Osteoblast (primary cell): ENCODE results near the gene PCDH15. TPM values are rescaled to one million over a fixed set of nuclear protein-coding genes. Genes with fewer than 3 reads are reported as not detected.

Experiments used
- DNase-seq: peaks from one replicate; pipeline ENCODE4 v3.0.0; 2011; ENCODE audit warnings: low spot score, mixed read lengths; ENCODE audit not compliant: insufficient read length; ENCODE audit errors: missing footprints
- H2AFZ ChIP-seq: 2 replicates; pipeline ENCODE4 v1.6.0; 2011; ENCODE audit warnings: mild to moderate bottlenecking, low read length
- H3K27ac ChIP-seq: 2 replicates; pipeline ENCODE4 v1.5.1; 2011; ENCODE audit warnings: mild to moderate bottlenecking, low read depth, low read length, moderate library complexity
- H3K27me3 ChIP-seq: 2 replicates; pipeline ENCODE4 v1.6.0; 2012; ENCODE audit warnings: mild to moderate bottlenecking, control low read depth, inconsistent platforms, low read length, moderate library complexity; ENCODE audit not compliant: insufficient read depth
- H3K36me3 ChIP-seq: 2 replicates; pipeline ENCODE4 v1.5.1; 2011; ENCODE audit warnings: mild to moderate bottlenecking, low read length, control low read depth, moderate library complexity; ENCODE audit not compliant: insufficient read depth
- H3K4me1 ChIP-seq: 2 replicates; pipeline ENCODE4 v1.5.1; 2011; ENCODE audit warnings: mild to moderate bottlenecking, low read length, control low read depth, moderate library complexity; ENCODE audit not compliant: insufficient read depth
- H3K4me2 ChIP-seq: 2 replicates; pipeline ENCODE4 v1.6.0; 2011; ENCODE audit warnings: mild to moderate bottlenecking, low read length; ENCODE audit not compliant: insufficient read depth
- H3K4me3 ChIP-seq: fragments of 200-600 bp; sonication (generic); 3 replicates; pipeline ENCODE4 v1.5.1; 2012; ENCODE audit warnings: mild to moderate bottlenecking, low read length, inconsistent platforms; ENCODE audit not compliant: insufficient read depth
- H3K79me2 ChIP-seq: 2 replicates; pipeline ENCODE4 v1.6.0; 2012; ENCODE audit warnings: mild to moderate bottlenecking, low read length, control low read depth, inconsistent platforms; ENCODE audit not compliant: insufficient read depth
- H3K9me3 ChIP-seq: 2 replicates; pipeline ENCODE4 v1.5.1; 2011; ENCODE audit warnings: low read depth, low read length, control low read depth
- H4K20me1 ChIP-seq: 2 replicates; pipeline ENCODE4 v1.6.0; 2012; ENCODE audit warnings: mild to moderate bottlenecking, low read length, control low read depth; ENCODE audit not compliant: insufficient read depth
- total RNA-seq: library from RNA; depleted of rRNA; stranded (reverse); fragments of >200 nt; gene quantifications from 2 replicates; pipeline ENCODE4 v1.2.3, GENCODE V29; 2012
- TF ChIP-seq, protein P1 (sequence below): IDR thresholded peaks from 2 replicates; pipeline ENCODE4 v1.5.1; 2011; ENCODE audit warnings: mild to moderate bottlenecking, low read depth, low read length, moderate library complexity; ENCODE audit errors: extremely low read depth

Gene PCDH15
- total RNA-seq, 1 donor = not detected

DNA sequence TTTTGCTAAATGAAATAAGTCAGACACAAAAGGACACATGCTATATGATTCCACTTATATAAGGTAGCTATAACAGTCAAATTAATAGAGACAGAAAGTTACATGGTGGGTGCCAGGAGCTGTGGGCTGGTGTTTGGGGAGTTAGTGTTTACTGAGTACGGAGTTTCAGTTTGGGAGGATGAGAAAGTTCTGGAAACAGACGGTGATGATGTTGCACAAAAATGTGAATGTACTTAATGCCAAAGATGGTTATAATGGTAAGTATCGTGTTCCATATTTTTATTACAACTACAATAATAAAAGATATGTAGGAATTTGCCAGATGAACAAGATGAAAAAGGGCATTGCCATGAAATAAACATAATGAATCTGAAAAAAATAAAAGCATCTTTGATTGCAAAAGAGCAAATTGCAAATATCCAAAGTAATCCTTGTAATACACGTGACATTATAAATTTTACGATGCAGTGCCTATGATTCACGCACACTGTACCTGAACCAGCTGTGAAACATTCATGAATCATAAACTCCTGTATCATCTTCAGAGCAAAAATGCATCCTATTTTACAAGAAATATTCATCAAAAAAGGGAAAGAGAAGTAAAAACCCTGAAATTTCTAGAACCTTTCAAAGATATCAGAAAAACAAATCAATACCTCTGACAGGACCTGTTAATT, 676.7 kb downstream of the PCDH15 start:
- H3K4me3 ChIP-seq = no peak overlapping the region
- no peaks in the 10 kb centered on the region for H3K79me2 ChIP-seq
- no peaks in the 10 kb centered on the region for H3K36me3 ChIP-seq
- no peaks in the 10 kb centered on the region for H3K27me3 ChIP-seq
- no peaks in the 10 kb centered on the region for H3K4me1 ChIP-seq
- no peaks in the 10 kb centered on the region for H4K20me1 ChIP-seq
- no peak overlapping the region for H2AFZ ChIP-seq
- no peak overlapping the region for H3K4me2 ChIP-seq
- DNase-seq = no peak
- H3K9me3 ChIP-seq = peaks cover 2% of the 10 kb centered on the region
- TF ChIP-seq, protein P1, sequence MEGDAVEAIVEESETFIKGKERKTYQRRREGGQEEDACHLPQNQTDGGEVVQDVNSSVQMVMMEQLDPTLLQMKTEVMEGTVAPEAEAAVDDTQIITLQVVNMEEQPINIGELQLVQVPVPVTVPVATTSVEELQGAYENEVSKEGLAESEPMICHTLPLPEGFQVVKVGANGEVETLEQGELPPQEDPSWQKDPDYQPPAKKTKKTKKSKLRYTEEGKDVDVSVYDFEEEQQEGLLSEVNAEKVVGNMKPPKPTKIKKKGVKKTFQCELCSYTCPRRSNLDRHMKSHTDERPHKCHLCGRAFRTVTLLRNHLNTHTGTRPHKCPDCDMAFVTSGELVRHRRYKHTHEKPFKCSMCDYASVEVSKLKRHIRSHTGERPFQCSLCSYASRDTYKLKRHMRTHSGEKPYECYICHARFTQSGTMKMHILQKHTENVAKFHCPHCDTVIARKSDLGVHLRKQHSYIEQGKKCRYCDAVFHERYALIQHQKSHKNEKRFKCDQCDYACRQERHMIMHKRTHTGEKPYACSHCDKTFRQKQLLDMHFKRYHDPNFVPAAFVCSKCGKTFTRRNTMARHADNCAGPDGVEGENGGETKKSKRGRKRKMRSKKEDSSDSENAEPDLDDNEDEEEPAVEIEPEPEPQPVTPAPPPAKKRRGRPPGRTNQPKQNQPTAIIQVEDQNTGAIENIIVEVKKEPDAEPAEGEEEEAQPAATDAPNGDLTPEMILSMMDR = no peak
- H3K27ac ChIP-seq = no peak overlapping the region

DNA sequence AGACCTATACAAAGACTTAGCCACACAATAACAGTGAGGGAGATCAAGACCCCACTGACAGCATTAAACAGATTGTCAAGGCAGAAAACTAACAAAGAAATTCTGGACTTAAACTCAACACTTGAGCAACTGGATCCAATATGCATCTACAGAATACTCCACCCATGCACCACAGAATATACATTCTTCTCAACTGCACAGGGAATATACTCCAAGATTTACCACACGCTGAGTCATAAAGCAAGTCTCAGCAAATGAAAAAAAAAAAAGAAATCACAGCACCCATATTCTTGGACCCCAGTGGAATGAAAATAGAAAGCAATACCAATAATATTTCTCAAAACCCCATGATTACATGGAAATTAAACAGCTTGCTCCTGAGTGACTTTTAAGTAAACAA, 680.2 kb downstream of the PCDH15 start:
- no peak overlapping the region for H3K27ac ChIP-seq
- H3K9me3 ChIP-seq = peaks cover 2% of the 10 kb centered on the region

DNA sequence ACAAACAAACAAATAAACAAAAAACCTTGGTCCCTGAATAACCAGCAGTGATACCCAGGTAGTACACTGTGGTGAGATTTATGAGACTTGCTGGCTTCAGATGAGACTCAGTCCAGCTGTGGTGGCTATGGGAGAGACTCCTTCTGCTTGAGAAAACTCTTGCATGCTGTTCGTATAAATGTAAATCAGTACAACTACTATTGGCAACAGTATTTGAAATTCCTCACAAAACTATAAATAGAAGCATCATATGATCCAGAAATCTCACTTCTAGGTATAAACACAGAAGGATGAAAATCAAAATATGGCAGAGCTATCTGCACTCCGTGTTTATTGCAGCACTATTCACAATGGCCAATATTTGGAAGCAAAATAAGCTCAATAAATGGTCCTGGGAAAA, 692.1 kb downstream of the PCDH15 start:
- H3K9me3 ChIP-seq = peaks cover 2% of the 10 kb centered on the region
- no peak overlapping the region for H3K27ac ChIP-seq
- DNase-seq = no peak
- no peaks in the 10 kb centered on the region for H3K79me2 ChIP-seq
- no peak overlapping the region for H3K4me2 ChIP-seq
- H2AFZ ChIP-seq = no peak overlapping the region
- no peaks in the 10 kb centered on the region for H3K27me3 ChIP-seq
- H3K4me1 ChIP-seq = no peaks in the 10 kb centered on the region
- TF ChIP-seq, protein P1 = no peak
- no peaks in the 10 kb centered on the region for H3K36me3 ChIP-seq
- H4K20me1 ChIP-seq = no peaks in the 10 kb centered on the region
- H3K4me3 ChIP-seq = no peak overlapping the region

More for the DNA sequence above, 680.2 kb downstream of the PCDH15 start:
- H3K4me2 ChIP-seq = no peak overlapping the region
- H3K4me3 ChIP-seq = no peak overlapping the region
- H3K27me3 ChIP-seq = no peaks in the 10 kb centered on the region
- TF ChIP-seq, protein P1 = no peak
- DNase-seq = no peak
- no peaks in the 10 kb centered on the region for H3K79me2 ChIP-seq
- no peaks in the 10 kb centered on the region for H3K36me3 ChIP-seq
- H3K4me1 ChIP-seq = no peaks in the 10 kb centered on the region
- no peaks in the 10 kb centered on the region for H4K20me1 ChIP-seq
- no peak overlapping the region for H2AFZ ChIP-seq

DNA sequence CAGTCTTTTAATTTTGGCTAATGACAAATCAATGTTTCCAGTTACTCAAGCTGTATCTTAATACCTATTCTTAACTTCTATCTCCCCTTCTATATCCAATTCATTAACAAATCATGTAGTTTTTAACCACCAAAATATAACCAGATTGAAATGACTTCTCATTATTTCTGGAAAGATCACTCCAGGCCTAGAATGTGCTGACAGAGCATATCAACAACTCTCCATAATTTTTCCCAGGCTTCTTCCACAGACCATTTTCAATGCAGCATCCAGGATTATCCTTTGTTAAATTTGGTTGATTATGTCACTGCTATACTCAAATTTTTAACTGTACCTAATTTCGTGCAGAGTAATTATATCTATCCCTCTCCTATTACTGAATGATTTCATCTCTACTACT, 704.1 kb downstream of the PCDH15 start:
- no peak for DNase-seq
- Histone ChIP-seq H3K27ac (no peak overlapping the region), H4K20me1 (no peaks in the 10 kb centered on the region), H2AFZ (no peak overlapping the region), H3K79me2 (no peaks in the 10 kb centered on the region), H3K4me3 (no peak overlapping the region), H3K9me3 (no peaks in the 10 kb centered on the region), H3K27me3 (no peaks in the 10 kb centered on the region), H3K4me2 (no peak overlapping the region), H3K36me3 (no peaks in the 10 kb centered on the region), H3K4me1 (no peaks in the 10 kb centered on the region)
- TF ChIP-seq, protein P1 = no peak
